Erythroblast (primary cell): ENCODE measurements around the gene EXOC5.

Experiments used
- GATA1 ChIP-seq: IDR thresholded peaks from 2 replicates; pipeline ENCODE4 v1.6.1; 2011; ENCODE audit warnings: low read depth, mild to moderate bottlenecking, control low read depth, low read length, moderate library complexity
- POLR2A ChIP-seq: IDR thresholded peaks from 2 replicates; pipeline ENCODE4 v1.6.1; 2011; ENCODE audit warnings: mild to moderate bottlenecking, low read length

- no peak for TF ChIP-seq POLR2A
- TF ChIP-seq GATA1 = no peak
Observed at GRCh38 chr14:57212919-57213318, 55.8 kb downstream of the EXOC5 start.
